ENCODE measurements around the gene CD22.

The CD22 gene

DNA sequence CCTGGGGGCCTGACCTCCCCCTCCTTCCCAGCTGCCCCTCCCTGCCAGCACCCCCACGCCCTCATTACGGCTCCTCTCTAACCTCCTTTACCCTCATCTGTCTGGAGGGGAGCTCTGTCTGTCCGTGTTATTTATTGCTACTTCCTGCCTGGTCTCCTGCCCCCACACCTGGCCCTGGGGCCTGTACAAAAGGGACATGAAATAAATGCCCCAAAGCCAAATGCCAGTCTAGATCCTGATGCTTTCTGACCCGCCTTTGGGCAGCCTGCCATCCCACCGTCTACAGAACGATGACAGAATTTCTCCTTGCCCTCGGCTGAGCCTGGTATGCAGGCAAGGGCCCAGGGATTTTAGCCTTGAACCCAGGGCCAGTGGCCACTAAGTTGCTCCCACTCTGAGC lies 15.4 kb upstream of the CD22 start:
- no peak for DNase-seq (ENCODE audit: low read depth in 3 of 3, low spot score in 1 of 3)

- no peak for DNase-seq (ENCODE audit: low read depth in 3 of 3, low spot score in 1 of 3)
Observed at GRCh38 chr19:35314031-35314430, 15.0 kb upstream of the CD22 start.

GRCh38 chr19:35314858-35315470 lies 14.0 kb upstream of the CD22 start:
- DNase-seq (ENCODE audit: low read depth in 3 of 3, low spot score in 1 of 3), result no peak

DNA sequence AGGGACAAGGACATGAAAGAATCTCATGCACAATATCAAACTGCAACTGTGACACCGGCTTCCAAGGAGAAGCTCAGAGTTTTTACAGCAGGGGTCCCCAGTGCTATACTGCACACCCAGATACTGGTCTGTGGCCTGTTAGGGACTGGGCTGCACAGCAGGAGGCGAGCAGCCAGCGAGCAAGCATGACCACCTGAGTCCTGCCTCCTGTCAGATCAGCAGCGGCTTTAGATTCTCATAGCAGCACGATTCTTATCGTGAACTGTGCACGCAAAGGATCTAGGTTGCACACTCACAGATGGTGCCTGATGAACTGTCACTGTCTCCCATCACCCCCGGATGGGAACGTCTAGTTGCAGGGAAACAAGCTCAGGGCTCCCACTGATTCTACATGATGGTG lies 13.1 kb upstream of the CD22 start:
- DNase-seq (ENCODE audit: low read depth in 3 of 3, low spot score in 1 of 3), result no peak

GRCh38 chr19:35316560-35316959 lies 12.4 kb upstream of the CD22 start:
- DNase-seq (ENCODE audit: low read depth in 3 of 3, low spot score in 1 of 3), result no peak

GRCh38 chr19:35317464-35318043 lies 11.4 kb upstream of the CD22 start:
- no peak for DNase-seq (ENCODE audit: low read depth in 3 of 3, low spot score in 1 of 3)

GRCh38 chr19:35318679-35319448 lies 10.1 kb upstream of the CD22 start:
- no peak for DNase-seq (ENCODE audit: low read depth in 3 of 3, low spot score in 1 of 3)

- no peak for DNase-seq (ENCODE audit: low read depth in 3 of 3, low spot score in 1 of 3)
Observed at GRCh38 chr19:35320065-35320713, 8.8 kb upstream of the CD22 start.

- DNase-seq (ENCODE audit: low read depth in 3 of 3, low spot score in 1 of 3), result no peak
Observed at GRCh38 chr19:35321291-35321690, 7.7 kb upstream of the CD22 start.

DNA sequence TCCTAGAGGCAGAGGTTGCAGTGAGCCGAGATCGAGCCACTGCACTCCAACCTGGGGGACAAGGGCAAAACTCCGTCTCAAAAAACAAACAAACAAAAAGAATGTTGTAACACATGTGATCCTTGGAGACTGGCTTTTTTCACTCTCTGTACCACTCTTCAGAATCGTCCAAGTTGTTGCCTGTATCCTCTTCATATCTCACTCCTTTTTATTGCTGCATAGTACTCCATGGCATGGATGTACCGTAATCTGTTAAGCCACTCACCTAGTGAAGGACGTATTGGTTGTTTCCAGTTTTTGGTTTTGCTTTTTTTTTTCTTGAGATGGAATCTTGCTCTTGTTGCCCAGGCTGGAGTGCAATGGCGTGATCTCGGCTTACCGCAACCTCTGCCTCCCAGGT lies 7.0 kb upstream of the CD22 start:
- DNase-seq (ENCODE audit: low read depth in 3 of 3, low spot score in 1 of 3), result no peak

- no peak for DNase-seq (ENCODE audit: low read depth in 3 of 3, low spot score in 1 of 3)
Observed at GRCh38 chr19:35327642-35328041, 1.3 kb upstream of the CD22 start.

DNA sequence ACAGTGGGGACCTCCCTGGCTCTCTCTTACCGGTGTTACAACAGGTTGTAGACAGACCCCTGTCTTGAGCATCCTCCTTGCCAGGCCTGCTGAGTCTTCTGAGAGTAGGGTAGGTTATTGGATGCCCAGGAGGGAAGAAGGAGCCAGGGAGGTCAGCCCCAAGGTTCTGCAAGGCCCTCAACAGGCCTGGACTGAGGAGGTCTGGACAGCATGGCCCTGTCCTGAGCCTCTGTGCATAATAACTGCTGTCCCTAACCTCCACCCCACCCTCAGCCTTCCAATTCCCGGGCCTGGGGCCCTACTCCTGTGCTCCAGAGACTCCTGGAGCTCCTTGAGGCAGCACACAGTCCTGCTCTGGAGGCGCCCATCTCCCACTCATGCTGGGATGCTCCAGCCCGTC lies 336 bp downstream of the CD22 start:
- DNase-seq (ENCODE audit: low read depth in 3 of 3, low spot score in 1 of 3), result no peak

DNA sequence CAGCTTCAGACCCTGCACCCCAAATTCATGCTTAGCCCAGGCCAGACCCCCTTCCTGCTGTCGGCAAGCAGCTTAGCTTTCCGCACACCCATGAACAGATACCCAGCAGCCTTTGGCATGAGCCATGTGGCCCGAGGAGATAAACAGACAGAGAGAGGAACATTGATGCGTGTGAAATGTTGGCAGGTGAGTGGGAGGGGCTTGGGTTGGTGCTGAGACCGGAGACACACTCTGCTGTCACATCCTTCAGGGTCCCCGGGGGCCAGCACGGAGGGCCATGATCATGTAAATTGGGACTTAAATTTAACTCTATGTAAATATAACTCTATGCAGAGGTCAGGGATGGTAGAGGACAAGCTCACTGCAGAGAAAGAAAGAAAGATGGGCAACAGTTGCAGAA lies 1.5 kb downstream of the CD22 start:
- DNase-seq (ENCODE audit: low read depth in 3 of 3, low spot score in 1 of 3), result no peak

DNA sequence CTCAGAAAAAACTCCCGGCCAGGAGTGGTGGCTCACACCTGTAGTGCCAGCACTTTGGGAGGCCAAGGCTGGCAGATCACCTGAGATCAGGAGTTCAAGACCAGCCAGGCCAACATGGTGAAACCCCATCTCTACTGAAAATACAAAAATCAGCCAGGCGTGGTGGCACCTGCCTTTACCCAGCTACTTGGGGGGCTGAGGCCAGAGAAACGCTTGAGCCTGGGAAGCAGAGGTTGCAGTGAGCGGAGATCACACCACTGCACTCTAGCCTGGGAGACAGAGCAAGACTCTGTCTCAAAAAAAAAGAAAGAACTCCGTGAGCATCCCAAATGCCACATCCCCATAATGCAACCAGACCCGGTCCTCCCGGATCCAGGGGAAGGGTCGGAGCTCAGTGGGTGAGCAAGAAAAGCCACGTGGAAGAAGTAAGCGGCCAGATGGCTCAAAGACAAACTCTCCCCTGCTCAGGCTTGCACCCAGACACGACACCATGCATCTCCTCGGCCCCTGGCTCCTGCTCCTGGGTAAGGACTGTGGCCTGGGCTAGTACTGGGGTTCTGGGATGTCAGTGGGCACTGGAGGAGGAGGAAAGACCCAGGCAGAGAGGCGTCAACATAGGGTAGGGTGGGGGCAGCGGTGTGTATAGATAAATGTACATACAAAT lies 2.7 kb downstream of the CD22 start:
- no peak for DNase-seq (ENCODE audit: low read depth in 3 of 3, low spot score in 1 of 3)

GRCh38 chr19:35332817-35333216 lies 3.8 kb downstream of the CD22 start:
- DNase-seq (ENCODE audit: low read depth in 3 of 3, low spot score in 1 of 3), result no peak

GRCh38 chr19:35334144-35334753 lies 5.3 kb downstream of the CD22 start:
- DNase-seq (ENCODE audit: low read depth in 3 of 3, low spot score in 1 of 3), result no peak

GRCh38 chr19:35336166-35336955 lies 7.4 kb downstream of the CD22 start:
- DNase-seq (ENCODE audit: low read depth in 3 of 3, low spot score in 1 of 3), result no peak

DNA sequence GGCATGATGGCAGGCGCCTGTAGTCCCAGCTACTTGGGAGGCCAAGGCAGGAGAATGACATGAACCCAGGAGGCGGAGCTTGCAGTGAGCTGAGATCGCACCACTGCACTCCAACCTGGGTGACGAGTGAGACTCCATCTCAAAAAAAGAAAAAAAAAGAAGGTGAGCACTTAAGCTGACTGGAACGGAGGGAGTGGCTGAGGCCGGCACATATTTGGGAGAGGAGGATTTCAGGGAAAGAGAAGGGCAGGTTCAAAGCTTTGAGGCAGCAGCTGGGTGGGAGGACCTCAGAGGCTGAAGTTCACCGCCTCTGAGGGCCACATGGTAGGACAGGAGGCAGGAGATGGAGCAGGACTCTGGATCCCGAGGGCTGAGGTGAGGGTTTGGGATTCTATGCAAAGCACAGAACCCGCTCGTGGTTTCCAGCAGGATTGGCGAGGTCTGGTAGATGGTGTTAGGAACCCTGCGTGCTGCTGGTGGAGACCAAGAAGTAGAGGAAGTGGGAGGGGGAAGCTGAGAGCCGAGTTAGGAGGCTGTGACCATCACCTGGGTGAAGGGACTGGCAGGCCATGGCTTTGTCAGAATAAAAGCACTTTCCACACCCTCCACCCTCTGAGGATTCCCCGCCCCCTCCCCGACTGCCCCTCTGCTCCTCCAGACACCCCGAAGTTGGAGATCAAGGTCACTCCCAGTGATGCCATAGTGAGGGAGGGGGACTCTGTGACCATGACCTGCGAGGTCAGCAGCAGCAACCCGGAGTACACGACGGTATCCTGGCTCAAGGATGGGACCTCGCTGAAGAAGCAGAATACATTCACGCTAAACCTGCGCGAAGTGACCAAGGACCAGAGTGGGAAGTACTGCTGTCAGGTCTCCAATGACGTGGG lies 8.4 kb downstream of the CD22 start:
- no peak for DNase-seq (ENCODE audit: low read depth in 3 of 3, low spot score in 1 of 3)

DNA sequence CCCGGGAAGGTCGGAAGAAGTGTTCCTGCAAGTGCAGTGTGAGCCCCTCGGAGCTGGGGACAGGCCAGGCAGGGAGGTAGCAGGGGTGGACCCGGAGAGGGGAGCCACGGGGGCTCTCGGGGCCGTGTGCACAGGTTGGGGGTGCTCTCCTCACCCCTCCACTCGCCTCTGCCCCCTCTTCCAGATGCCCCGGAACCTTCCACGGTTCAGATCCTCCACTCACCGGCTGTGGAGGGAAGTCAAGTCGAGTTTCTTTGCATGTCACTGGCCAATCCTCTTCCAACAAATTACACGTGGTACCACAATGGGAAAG lies 9.0 kb downstream of the CD22 start:
- no peak for DNase-seq (ENCODE audit: low read depth in 3 of 3, low spot score in 1 of 3)

DNA sequence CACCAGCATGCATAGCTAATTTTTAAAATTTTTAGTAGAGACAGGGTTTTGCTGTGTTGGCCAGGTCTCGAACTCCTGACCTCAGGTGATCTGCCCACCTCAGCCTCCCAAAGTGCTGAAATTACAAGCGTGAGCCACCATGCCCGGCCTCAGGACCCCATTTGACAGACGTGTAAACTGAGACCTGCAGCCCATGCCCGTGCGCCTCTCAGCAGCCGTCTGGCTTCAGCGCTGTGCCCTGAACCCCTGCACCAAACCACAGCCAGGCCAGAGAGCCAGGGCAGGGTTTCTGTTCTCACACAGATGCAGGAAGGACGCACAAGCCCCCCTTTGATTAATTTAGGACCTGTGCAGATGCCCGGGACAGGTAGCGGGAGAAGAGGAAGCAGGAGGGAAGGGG lies 11.4 kb downstream of the CD22 start:
- DNase-seq (ENCODE audit: low read depth in 3 of 3, low spot score in 1 of 3), result no peak

Measured in stimulated activated CD4-positive, alpha-beta T cell treated with anti-CD3 and anti-CD28 coated beads, TNF-alpha, amount 100 ng/mL, for 1 hour (primary cell).